ENCODE measurements around the gene SPR.
A peak's percentile ranks its signal among the peaks of the same experiment; 100 is the strongest.

SPR gene

GRCh38 chr2:72887032-72887739 lies at the start of gene SPR:
TSS of gene SPR (plus strand) at chr2:72887408. CDS start at chr2:72887433, 25 bp downstream.
- Histone ChIP-seq H3K4me1 (ENCODE audit: insufficient read depth, poor library complexity, severe bottlenecking) (no peaks in the 10 kb centered on the region), H3K9me3 (ENCODE audit: severe bottlenecking) (no peaks in the 10 kb centered on the region), H3K36me3 (ENCODE audit: low read depth) (no peaks in the 10 kb centered on the region), H3K4me3 (ENCODE audit: severe bottlenecking) (peak within 1 kb of the TSS; percentile 45), H3K27me3 (ENCODE audit: insufficient read depth, poor library complexity, severe bottlenecking) (no peaks in the 10 kb centered on the region), H3K27ac (ENCODE audit: poor library complexity, severe bottlenecking) (peak within 1 kb of the TSS; percentile 48)
- ATAC-seq (ENCODE audit: low read depth) (peak; percentile 78), DNase-seq (ENCODE audit: low spot score) (no peak)
- no peak for TF ChIP-seq CTCF (IDR thresholded peaks at IDR 0.05; ENCODE audit: poor library complexity, severe bottlenecking)

- Histone ChIP-seq H3K4me1 (ENCODE audit: insufficient read depth, poor library complexity, severe bottlenecking) (no peaks in the 10 kb centered on the region), H3K4me3 (ENCODE audit: severe bottlenecking) (no peak overlapping the region), H3K36me3 (ENCODE audit: low read depth) (no peaks in the 10 kb centered on the region), H3K9me3 (ENCODE audit: severe bottlenecking) (no peaks in the 10 kb centered on the region), H3K27me3 (ENCODE audit: insufficient read depth, poor library complexity, severe bottlenecking) (no peaks in the 10 kb centered on the region), H3K27ac (ENCODE audit: poor library complexity, severe bottlenecking) (no peak overlapping the region)
- DNase-seq (ENCODE audit: low spot score) (no peak), ATAC-seq (ENCODE audit: low read depth) (no peak)
- TF ChIP-seq CTCF (IDR thresholded peaks at IDR 0.05; ENCODE audit: poor library complexity, severe bottlenecking) = no peak
These were observed 47.1 kb upstream of the SPR start for GRCh38 chr2:72840066-72840465.

GRCh38 chr2:72841462-72842125 lies 45.6 kb upstream of the SPR start:
- H3K4me3 ChIP-seq (ENCODE audit: severe bottlenecking) = no peak overlapping the region
- no peaks in the 10 kb centered on the region for H3K36me3 ChIP-seq (ENCODE audit: low read depth)
- DNase-seq (ENCODE audit: low spot score) = no peak
- H3K4me1 ChIP-seq (ENCODE audit: insufficient read depth, poor library complexity, severe bottlenecking) = no peaks in the 10 kb centered on the region
- H3K9me3 ChIP-seq (ENCODE audit: severe bottlenecking) = no peaks in the 10 kb centered on the region
- no peaks in the 10 kb centered on the region for H3K27me3 ChIP-seq (ENCODE audit: insufficient read depth, poor library complexity, severe bottlenecking)
- no peak for ATAC-seq (ENCODE audit: low read depth)
- no peak for TF ChIP-seq CTCF (IDR thresholded peaks at IDR 0.05; ENCODE audit: poor library complexity, severe bottlenecking)
- H3K27ac ChIP-seq (ENCODE audit: poor library complexity, severe bottlenecking) = no peak overlapping the region

GRCh38 chr2:72843301-72843700 lies 43.9 kb upstream of the SPR start:
- no peak for DNase-seq (ENCODE audit: low spot score)
- no peak overlapping the region for H3K4me3 ChIP-seq (ENCODE audit: severe bottlenecking)
- no peaks in the 10 kb centered on the region for H3K4me1 ChIP-seq (ENCODE audit: insufficient read depth, poor library complexity, severe bottlenecking)
- no peaks in the 10 kb centered on the region for H3K36me3 ChIP-seq (ENCODE audit: low read depth)
- TF ChIP-seq CTCF (IDR thresholded peaks at IDR 0.05; ENCODE audit: poor library complexity, severe bottlenecking) = no peak
- H3K27ac ChIP-seq (ENCODE audit: poor library complexity, severe bottlenecking) = no peak overlapping the region
- no peaks in the 10 kb centered on the region for H3K9me3 ChIP-seq (ENCODE audit: severe bottlenecking)
- ATAC-seq (ENCODE audit: low read depth) = no peak
- no peaks in the 10 kb centered on the region for H3K27me3 ChIP-seq (ENCODE audit: insufficient read depth, poor library complexity, severe bottlenecking)
